Sigmoid colon (tissue), 7 donors: Measurements from ENCODE around the gene CDC42BPA. TPM values are rescaled to one million over a fixed set of nuclear protein-coding genes. Genes with fewer than 3 reads are reported as not detected.

Experiments
- DNase-seq: peaks from one replicate; pipeline ENCODE4 v3.0.0-alpha.2; 2019
- H3K27ac ChIP-seq, 4 donors: fragments of 200-600 bp; sonication (generic); one replicate each; pipeline ENCODE4 v1.5.1; 2016 to 2019; ENCODE audit warnings: mild to moderate bottlenecking in 1 of 4
- H3K27me3 ChIP-seq, 3 donors: fragments of 200-600 bp; sonication (generic); one replicate each; pipeline ENCODE4 v1.5.1; 2019; ENCODE audit warnings: mild to moderate bottlenecking in 1 of 3
- H3K36me3 ChIP-seq, 4 donors: fragments of 200-600 bp; sonication (generic); one replicate each; pipeline ENCODE4 v1.5.1; 2016 to 2019
- H3K4me1 ChIP-seq, 4 donors: fragments of 200-600 bp; sonication (generic); one replicate each; pipeline ENCODE4 v1.5.1; 2017 to 2019
- H3K4me3 ChIP-seq, 4 donors: fragments of 200-600 bp; sonication (generic); one replicate each; pipeline ENCODE4 v1.5.1; 2017 to 2019; ENCODE audit warnings: mild to moderate bottlenecking in 2 of 4, moderate library complexity in 1 of 4
- H3K9me3 ChIP-seq, 4 donors: fragments of 200-600 bp in 3 of 4; sonication (generic) in 3 of 4; one replicate each; pipeline versions ENCODE4 v1.5.1 to v1.6.1; 2013 to 2019
- CTCF ChIP-seq, 4 experiments: fragments of 450-650 bp in 3 of 4; fragments of 200-600 bp in 1 of 4; IDR thresholded peaks; one replicate each; pipeline ENCODE4 v1.5.1; 2016 to 2019; ENCODE audit warnings: antibody characterized with exemption in 4 of 4, mild to moderate bottlenecking in 3 of 4, moderate library complexity in 2 of 4
- EP300 ChIP-seq, 4 donors: sonication (generic); formaldehyde crosslinking; IDR thresholded peaks; one replicate each; pipeline ENCODE4 v1.6.1; 2017; ENCODE audit warnings: antibody characterized with exemption in 4 of 4
- POLR2A ChIP-seq, 2 donors: fragments of 450-650 bp; IDR thresholded peaks; one replicate each; pipeline ENCODE4 v1.6.1; 2016; ENCODE audit warnings: antibody characterized with exemption in 2 of 2, mild to moderate bottlenecking in 2 of 2, moderate library complexity in 2 of 2
- POLR2AphosphoS5 ChIP-seq, 4 donors: sonication (generic); formaldehyde crosslinking; IDR thresholded peaks; one replicate each; pipeline ENCODE4 v1.6.1; 2017; ENCODE audit warnings: antibody characterized with exemption in 4 of 4
- WGBS, 2 donors: extraction: QIAGEN DNeasy Blood & Tissue Kit; methylation state at CpG; one replicate each; pipeline ENCODE4 v1.1.7; 2013; 5-methylcytosine and 5-hydroxymethylcytosine counted together
- intact Hi-C: fragments of 100-400 bp; cut with DNase I; formaldehyde crosslinking; loops from one replicate; pipeline ENCODE4 v1.15.1; 2023
- polyA plus RNA-seq, 3 donors: library from polyadenylated mRNA; stranded (reverse); fragments of 200-250 nt; gene quantifications; one replicate each; pipeline ENCODE4 v1.2.3, GENCODE V29; 2013
- total RNA-seq, 4 donors: library from RNA; depleted of rRNA; stranded (reverse); fragments of >200 nt; gene quantifications; one replicate each; pipeline ENCODE4 v1.1.0, GENCODE V29; 2016
- donor health status: healthy with polysubstance abuse.
- donor health status: Bipolar disorder and iron deficiency.
- donor health status: healthy.

The CDC42BPA gene
- total and polyA plus RNA-seq, 7 donors, result 8.4 to 93.6 (median 60.8) TPM

- H3K9me3 ChIP-seq, result no peaks in the 10 kb centered on the region
- intact Hi-C loops, result no loop called here
- peaks cover 0 to 17% (median 7%) of the 10 kb centered on the region in 4 donors for H3K36me3 ChIP-seq
- TF ChIP-seq POLR2AphosphoS5 (IDR thresholded peaks at IDR 0.05) (no peak), CTCF (IDR thresholded peaks at IDR 0.05) (no peak), POLR2A (IDR thresholded peaks at IDR 0.05) (no peak), EP300 (IDR thresholded peaks at IDR 0.05) (no peak)
- H3K27ac ChIP-seq, result no peak overlapping the region
- WGBS, 2 donors, result 38 to 44% methylated on average over 2 of the region's 2 CpGs
- H3K27me3 ChIP-seq, result no peaks in the 10 kb centered on the region
- H3K4me1 ChIP-seq, result peaks cover 0 to 2% (median 0%) of the 10 kb centered on the region in 4 donors
- no peak overlapping the region for H3K4me3 ChIP-seq
- no peak for DNase-seq
Observed at GRCh38 chr1:227161470-227161869, 156.8 kb downstream of the CDC42BPA start.

GRCh38 chr1:227156520-227156919 lies 161.8 kb downstream of the CDC42BPA start:
- Histone ChIP-seq H3K27ac (no peak overlapping the region), H3K36me3 (peaks cover 0 to 17% (median 7%) of the 10 kb centered on the region in 4 donors), H3K9me3 (no peaks in the 10 kb centered on the region), H3K4me1 (peaks cover 0 to 13% (median 9%) of the 10 kb centered on the region in 4 donors), H3K27me3 (no peaks in the 10 kb centered on the region), H3K4me3 (no peak overlapping the region)
- WGBS, 2 donors, result 90 to 94% methylated on average over 3 of the region's 3 CpGs
- no peak for TF ChIP-seq POLR2A (IDR thresholded peaks at IDR 0.05)
- no peak for TF ChIP-seq CTCF (IDR thresholded peaks at IDR 0.05)
- no peak for TF ChIP-seq EP300 (IDR thresholded peaks at IDR 0.05)
- no peak for TF ChIP-seq POLR2AphosphoS5 (IDR thresholded peaks at IDR 0.05)
- DNase-seq, result no peak
- intact Hi-C loops, result no loop called here

- H3K36me3 ChIP-seq, result peaks cover 0 to 17% (median 7%) of the 10 kb centered on the region in 4 donors
- intact Hi-C loops, result no loop called here
- no peaks in the 10 kb centered on the region for H3K27me3 ChIP-seq
- no peaks in the 10 kb centered on the region for H3K9me3 ChIP-seq
- H3K27ac ChIP-seq, result no peak overlapping the region
- H3K4me1 ChIP-seq, result peaks cover 0 to 13% (median 9%) of the 10 kb centered on the region in 4 donors
- no peak for DNase-seq
- no peak overlapping the region for H3K4me3 ChIP-seq
- WGBS, 2 donors, result 86 to 90% methylated on average over 4 of the region's 4 CpGs
- TF ChIP-seq EP300 (IDR thresholded peaks at IDR 0.05), result no peak
- TF ChIP-seq POLR2A (IDR thresholded peaks at IDR 0.05), result no peak
- no peak for TF ChIP-seq CTCF (IDR thresholded peaks at IDR 0.05)
- no peak for TF ChIP-seq POLR2AphosphoS5 (IDR thresholded peaks at IDR 0.05)
Observed at GRCh38 chr1:227155688-227156087, 162.6 kb downstream of the CDC42BPA start.

GRCh38 chr1:227155004-227155403 lies 163.3 kb downstream of the CDC42BPA start:
- Histone ChIP-seq H3K36me3 (peaks cover 0 to 17% (median 6%) of the 10 kb centered on the region in 4 donors), H3K4me3 (no peak overlapping the region), H3K9me3 (no peaks in the 10 kb centered on the region), H3K4me1 (peaks cover 0 to 13% (median 9%) of the 10 kb centered on the region in 4 donors), H3K27ac (no peak overlapping the region), H3K27me3 (no peaks in the 10 kb centered on the region)
- intact Hi-C loops, result no loop called here
- TF ChIP-seq POLR2AphosphoS5 (IDR thresholded peaks at IDR 0.05) (no peak), CTCF (IDR thresholded peaks at IDR 0.05) (no peak), POLR2A (IDR thresholded peaks at IDR 0.05) (no peak), EP300 (IDR thresholded peaks at IDR 0.05) (no peak)
- 74 to 75% methylated on average over 2 of the region's 2 CpGs for WGBS, 2 donors
- DNase-seq, result no peak

GRCh38 chr1:227152525-227152924 lies 165.8 kb downstream of the CDC42BPA start:
- no peak for DNase-seq
- WGBS, 2 donors, result 95 to 96% methylated on average over 2 of the region's 2 CpGs

More at GRCh38 chr1:227152525-227152924, 165.8 kb downstream of the CDC42BPA start:
- Histone ChIP-seq H3K9me3 (no peaks in the 10 kb centered on the region), H3K36me3 (no peaks in the 10 kb centered on the region), H3K4me3 (no peak overlapping the region), H3K4me1 (peaks cover 0 to 13% (median 9%) of the 10 kb centered on the region in 4 donors), H3K27ac (no peak overlapping the region), H3K27me3 (no peaks in the 10 kb centered on the region)
- TF ChIP-seq POLR2AphosphoS5 (IDR thresholded peaks at IDR 0.05) (no peak), POLR2A (IDR thresholded peaks at IDR 0.05) (no peak), EP300 (IDR thresholded peaks at IDR 0.05) (no peak), CTCF (IDR thresholded peaks at IDR 0.05) (no peak)
- intact Hi-C loops, result no loop called here
